Vagina (tissue), 2 donors: Measurements from ENCODE around the gene TIPARP. TPM values are rescaled to one million over a fixed set of nuclear protein-coding genes. Genes with fewer than 3 reads are reported as not detected.

ENCODE experiments used
- DNase-seq, 2 donors: peaks; one replicate each; pipeline ENCODE4 v3.0.0-alpha.2; 2017; ENCODE audit errors: extremely low spot score in 2 of 2
- H3K27ac ChIP-seq: fragments of 200-600 bp; sonication (generic); one replicate; pipeline ENCODE4 v1.5.1; 2019
- H3K27me3 ChIP-seq: fragments of 200-600 bp; sonication (generic); one replicate; pipeline ENCODE4 v1.5.1; 2019
- H3K36me3 ChIP-seq, 2 donors: fragments of 200-600 bp; sonication (generic); one replicate each; pipeline ENCODE4 v1.5.1; 2017 to 2019
- H3K4me1 ChIP-seq: fragments of 200-600 bp; sonication (generic); one replicate; pipeline ENCODE4 v1.5.1; 2019
- H3K4me3 ChIP-seq, 2 donors: fragments of 200-600 bp; sonication (generic); 1 replicate in 1 of 2; 2 replicates in 1 of 2; pipeline ENCODE4 v1.5.1; 2016 to 2019
- H3K9me3 ChIP-seq: fragments of 200-600 bp; sonication (generic); one replicate; pipeline ENCODE4 v1.5.1; 2019
- POLR2A ChIP-seq, 2 donors: fragments of 450-650 bp; IDR thresholded peaks; one replicate each; pipeline ENCODE4 v1.6.1; 2017; ENCODE audit warnings: antibody characterized with exemption in 2 of 2, mild to moderate bottlenecking in 2 of 2, moderate library complexity in 2 of 2
- POLR2AphosphoS5 ChIP-seq, 2 donors: sonication (generic); formaldehyde crosslinking; IDR thresholded peaks; one replicate each; pipeline ENCODE4 v1.9.0; 2017; ENCODE audit warnings: antibody characterized with exemption in 2 of 2, mild to moderate bottlenecking in 2 of 2, low read depth in 1 of 2; ENCODE audit not compliant: insufficient read depth in 1 of 2
- intact Hi-C: fragments of 100-400 bp; cut with DNase I; formaldehyde crosslinking; loops from one replicate; pipeline ENCODE4 v1.15.1; 2023
- total RNA-seq: library from RNA; depleted of rRNA; stranded (reverse); fragments of >200 nt; gene quantifications from one replicate; pipeline ENCODE4 v1.2.3, GENCODE V29; 2016
- TF ChIP-seq, protein P1 (sequence below), 3 experiments: fragments of 450-650 bp in 2 of 3; fragments of 200-600 bp in 1 of 3; sonication (generic) in 1 of 3; IDR thresholded peaks; one replicate each; pipeline ENCODE4 v1.5.1; 2017 to 2019; ENCODE audit warnings: antibody characterized with exemption in 3 of 3, mild to moderate bottlenecking in 2 of 3, moderate library complexity in 2 of 3

The TIPARP gene
- total RNA-seq, 1 donor from 2014 or later, result 44.0 TPM

DNA sequence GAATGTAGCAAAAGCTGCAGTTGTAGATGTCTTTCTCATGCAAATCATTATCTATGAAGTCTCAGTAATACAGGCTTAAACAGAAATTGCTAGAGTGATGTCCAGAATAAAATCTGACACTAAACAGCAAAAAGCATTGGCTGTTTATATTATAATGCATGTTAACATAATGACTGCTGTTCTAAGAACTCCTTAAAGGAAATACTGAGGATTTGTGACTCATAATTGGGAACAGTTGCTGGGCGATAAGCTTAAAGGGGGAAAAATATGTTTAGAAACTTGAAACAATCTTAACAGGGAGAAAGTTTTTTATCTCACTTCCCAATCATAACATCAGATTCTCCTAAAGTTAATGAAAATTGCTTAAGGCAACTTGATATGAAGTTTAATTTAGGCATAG is 17.5 kb downstream of the TIPARP start:
- Histone ChIP-seq H3K36me3 (peaks cover 0 to 28% of the 10 kb centered on the region in 2 donors), H3K4me3 (no peak overlapping the region), H3K9me3 (no peaks in the 10 kb centered on the region), H3K27me3 (no peaks in the 10 kb centered on the region), H3K27ac (no peak overlapping the region), H3K4me1 (peaks cover 43% of the 10 kb centered on the region)
- DNase-seq, result no peak
- TF ChIP-seq POLR2AphosphoS5 (IDR thresholded peaks at IDR 0.05; ENCODE audit: insufficient read depth in 1 of 2, low read depth in 1 of 2) (no peak), POLR2A (IDR thresholded peaks at IDR 0.05) (no peak)
- TF ChIP-seq, protein P1, sequence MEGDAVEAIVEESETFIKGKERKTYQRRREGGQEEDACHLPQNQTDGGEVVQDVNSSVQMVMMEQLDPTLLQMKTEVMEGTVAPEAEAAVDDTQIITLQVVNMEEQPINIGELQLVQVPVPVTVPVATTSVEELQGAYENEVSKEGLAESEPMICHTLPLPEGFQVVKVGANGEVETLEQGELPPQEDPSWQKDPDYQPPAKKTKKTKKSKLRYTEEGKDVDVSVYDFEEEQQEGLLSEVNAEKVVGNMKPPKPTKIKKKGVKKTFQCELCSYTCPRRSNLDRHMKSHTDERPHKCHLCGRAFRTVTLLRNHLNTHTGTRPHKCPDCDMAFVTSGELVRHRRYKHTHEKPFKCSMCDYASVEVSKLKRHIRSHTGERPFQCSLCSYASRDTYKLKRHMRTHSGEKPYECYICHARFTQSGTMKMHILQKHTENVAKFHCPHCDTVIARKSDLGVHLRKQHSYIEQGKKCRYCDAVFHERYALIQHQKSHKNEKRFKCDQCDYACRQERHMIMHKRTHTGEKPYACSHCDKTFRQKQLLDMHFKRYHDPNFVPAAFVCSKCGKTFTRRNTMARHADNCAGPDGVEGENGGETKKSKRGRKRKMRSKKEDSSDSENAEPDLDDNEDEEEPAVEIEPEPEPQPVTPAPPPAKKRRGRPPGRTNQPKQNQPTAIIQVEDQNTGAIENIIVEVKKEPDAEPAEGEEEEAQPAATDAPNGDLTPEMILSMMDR (IDR thresholded peaks at IDR 0.05), result no peak
- intact Hi-C loops, result no loop called here

DNA sequence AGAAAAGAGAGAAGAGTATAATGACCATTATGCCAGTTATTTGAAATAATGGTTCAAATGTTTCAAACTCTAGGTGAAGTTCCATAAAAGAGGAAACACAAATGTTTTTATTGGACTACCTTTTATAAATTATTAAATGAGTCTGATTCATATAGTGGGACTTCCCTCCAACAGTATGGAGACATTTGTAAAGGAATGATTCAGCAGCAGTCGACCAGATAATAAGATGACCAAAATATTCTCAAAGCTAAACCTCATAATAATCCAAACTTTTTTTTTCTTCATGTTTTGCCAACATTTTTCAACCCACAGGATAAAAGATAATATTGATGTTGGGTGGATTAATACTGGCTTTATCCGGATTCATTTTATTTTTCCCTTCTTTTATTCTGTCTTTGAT is 18.8 kb downstream of the TIPARP start:
- intact Hi-C loops, result no loop called here
- H3K36me3 ChIP-seq, result peaks cover 0 to 40% of the 10 kb centered on the region in 2 donors
- TF ChIP-seq, protein P1 (IDR thresholded peaks at IDR 0.05), result no peak
- TF ChIP-seq POLR2A (IDR thresholded peaks at IDR 0.05) (no peak), POLR2AphosphoS5 (IDR thresholded peaks at IDR 0.05; ENCODE audit: insufficient read depth in 1 of 2, low read depth in 1 of 2) (no peak)
- no peaks in the 10 kb centered on the region for H3K9me3 ChIP-seq
- no peaks in the 10 kb centered on the region for H3K27me3 ChIP-seq
- H3K27ac ChIP-seq, result no peak overlapping the region
- peaks cover 38% of the 10 kb centered on the region for H3K4me1 ChIP-seq
- no peak for DNase-seq
- H3K4me3 ChIP-seq, result no peak overlapping the region

DNA sequence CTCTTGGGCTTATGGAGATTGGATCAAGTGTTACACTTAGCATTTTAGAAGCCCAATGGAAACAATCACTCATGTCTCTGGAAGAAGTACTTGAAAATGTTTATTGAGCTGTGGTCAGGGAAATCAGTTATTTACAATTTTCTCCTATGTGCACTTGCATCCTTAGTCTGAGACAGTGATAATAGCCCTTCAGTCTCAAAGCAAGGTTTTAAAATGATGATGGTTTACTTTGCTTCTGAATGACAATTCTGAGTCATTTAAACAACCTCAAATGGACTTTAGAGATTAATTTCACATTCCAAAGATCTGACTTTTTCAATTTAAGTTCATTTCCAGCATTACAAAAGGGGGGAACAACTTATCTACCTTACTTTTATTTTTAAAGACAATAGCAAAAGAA is 20.1 kb downstream of the TIPARP start:
- no peak for DNase-seq
- peaks cover 0 to 45% of the 10 kb centered on the region in 2 donors for H3K36me3 ChIP-seq
- intact Hi-C loops, result loop anchor here (2.0 kb wide), 1 partner anchor 14 kb away; no protein-coding TSS in a partner anchor
- peaks cover 25% of the 10 kb centered on the region for H3K4me1 ChIP-seq
- no peaks in the 10 kb centered on the region for H3K9me3 ChIP-seq
- H3K27me3 ChIP-seq, result no peaks in the 10 kb centered on the region
- no peak overlapping the region for H3K27ac ChIP-seq
- no peak overlapping the region for H3K4me3 ChIP-seq
- no peak for TF ChIP-seq POLR2A (IDR thresholded peaks at IDR 0.05)
- TF ChIP-seq, protein P1 (IDR thresholded peaks at IDR 0.05), result no peak
- TF ChIP-seq POLR2AphosphoS5 (IDR thresholded peaks at IDR 0.05; ENCODE audit: insufficient read depth in 1 of 2, low read depth in 1 of 2), result no peak

DNA sequence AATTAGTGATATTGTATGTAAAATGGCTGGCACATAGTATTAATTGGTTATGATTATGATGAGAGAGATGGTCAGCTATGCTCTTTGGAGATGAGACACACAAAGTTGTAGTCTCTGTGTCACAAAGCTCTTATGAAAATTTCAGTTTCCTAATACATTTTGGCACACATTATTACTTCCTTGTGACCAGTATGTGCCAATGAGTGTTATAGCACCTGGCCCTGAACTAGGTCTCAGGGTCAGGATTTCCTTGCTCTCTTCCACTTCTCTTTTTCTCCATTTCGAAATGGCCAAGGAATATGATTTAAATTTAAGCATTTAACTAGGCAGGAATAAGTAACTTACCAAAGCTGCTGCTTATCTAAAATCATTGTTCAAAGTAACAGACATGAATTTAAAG is 28.0 kb downstream of the TIPARP start:
- H3K27ac ChIP-seq, result no peak overlapping the region
- no peak overlapping the region for H3K4me3 ChIP-seq
- no peaks in the 10 kb centered on the region for H3K9me3 ChIP-seq
- no peaks in the 10 kb centered on the region for H3K27me3 ChIP-seq
- DNase-seq, result no peak
- intact Hi-C loops, result no loop called here
- peaks cover 0 to 39% of the 10 kb centered on the region in 2 donors for H3K36me3 ChIP-seq
- TF ChIP-seq POLR2A (IDR thresholded peaks at IDR 0.05) (no peak), POLR2AphosphoS5 (IDR thresholded peaks at IDR 0.05; ENCODE audit: insufficient read depth in 1 of 2, low read depth in 1 of 2) (no peak)
- TF ChIP-seq, protein P1 (IDR thresholded peaks at IDR 0.05), result no peak
- peaks cover 5% of the 10 kb centered on the region for H3K4me1 ChIP-seq

DNA sequence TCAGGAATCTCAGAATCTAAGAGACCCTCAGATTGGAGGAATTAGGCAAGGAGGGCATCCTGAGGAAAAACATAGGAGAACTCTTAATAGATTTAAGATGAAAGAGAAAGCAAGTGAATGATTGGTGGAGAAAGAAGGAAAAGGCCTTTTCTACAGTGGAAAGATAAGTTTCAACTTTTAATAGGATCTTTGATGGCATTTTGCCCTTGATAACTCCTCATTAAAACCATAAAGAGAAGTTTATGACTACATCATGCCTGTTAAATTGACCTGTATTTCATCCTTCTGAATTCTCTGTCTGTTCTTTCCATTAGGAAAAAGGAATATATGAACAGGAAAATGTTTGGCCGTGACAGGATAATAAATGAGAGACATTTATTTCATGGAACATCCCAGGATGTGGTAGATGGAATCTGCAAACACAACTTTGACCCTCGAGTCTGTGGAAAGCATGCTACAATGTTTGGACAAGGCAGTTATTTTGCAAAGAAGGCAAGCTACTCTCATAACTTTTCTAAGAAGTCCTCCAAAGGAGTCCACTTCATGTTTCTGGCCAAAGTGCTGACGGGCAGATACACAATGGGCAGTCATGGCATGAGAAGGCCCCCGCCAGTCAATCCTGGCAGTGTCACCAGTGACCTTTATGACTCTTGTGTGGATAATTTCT is 30.1 kb downstream of the TIPARP start:
- no peaks in the 10 kb centered on the region for H3K9me3 ChIP-seq
- TF ChIP-seq POLR2A (IDR thresholded peaks at IDR 0.05) (no peak), POLR2AphosphoS5 (IDR thresholded peaks at IDR 0.05; ENCODE audit: insufficient read depth in 1 of 2, low read depth in 1 of 2) (no peak)
- TF ChIP-seq, protein P1 (IDR thresholded peaks at IDR 0.05), result no peak
- intact Hi-C loops, result no loop called here
- DNase-seq, result no peak
- H3K27ac ChIP-seq, result no peak overlapping the region
- no peak overlapping the region for H3K4me3 ChIP-seq
- H3K36me3 ChIP-seq, result peaks cover 0 to 26% of the 10 kb centered on the region in 2 donors
- H3K4me1 ChIP-seq, result peaks cover 5% of the 10 kb centered on the region
- H3K27me3 ChIP-seq, result no peaks in the 10 kb centered on the region
